DMS 273 treated with DMSO at 0.1 percent for 48 hours (cell line): ENCODE measurements around the gene MACROD1.

Experiments
- DNase-seq: peaks from one replicate; lab custom pipeline; 2025; lab: John Stamatoyannopoulos, UW

Gene MACROD1

DNA sequence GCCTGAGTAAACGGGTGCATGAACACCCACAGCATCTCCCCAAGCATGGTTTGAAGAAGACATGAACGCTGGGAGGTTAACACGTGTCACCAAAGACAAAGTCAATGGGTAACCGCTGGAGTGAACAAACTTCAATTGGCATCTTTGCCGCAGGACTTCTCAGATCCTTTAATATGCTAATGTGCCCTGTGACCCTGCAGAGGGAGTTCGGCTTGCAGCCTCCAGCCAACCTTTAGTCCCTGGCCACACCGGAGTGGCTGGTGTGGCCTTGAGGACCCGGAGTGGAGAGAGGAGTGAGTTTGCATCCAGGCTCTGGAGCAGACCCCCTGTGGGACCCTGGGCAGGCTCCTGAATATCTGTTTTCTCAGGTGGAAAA is 73.2 kb downstream of the MACROD1 start:
- no peak for DNase-seq

DNA sequence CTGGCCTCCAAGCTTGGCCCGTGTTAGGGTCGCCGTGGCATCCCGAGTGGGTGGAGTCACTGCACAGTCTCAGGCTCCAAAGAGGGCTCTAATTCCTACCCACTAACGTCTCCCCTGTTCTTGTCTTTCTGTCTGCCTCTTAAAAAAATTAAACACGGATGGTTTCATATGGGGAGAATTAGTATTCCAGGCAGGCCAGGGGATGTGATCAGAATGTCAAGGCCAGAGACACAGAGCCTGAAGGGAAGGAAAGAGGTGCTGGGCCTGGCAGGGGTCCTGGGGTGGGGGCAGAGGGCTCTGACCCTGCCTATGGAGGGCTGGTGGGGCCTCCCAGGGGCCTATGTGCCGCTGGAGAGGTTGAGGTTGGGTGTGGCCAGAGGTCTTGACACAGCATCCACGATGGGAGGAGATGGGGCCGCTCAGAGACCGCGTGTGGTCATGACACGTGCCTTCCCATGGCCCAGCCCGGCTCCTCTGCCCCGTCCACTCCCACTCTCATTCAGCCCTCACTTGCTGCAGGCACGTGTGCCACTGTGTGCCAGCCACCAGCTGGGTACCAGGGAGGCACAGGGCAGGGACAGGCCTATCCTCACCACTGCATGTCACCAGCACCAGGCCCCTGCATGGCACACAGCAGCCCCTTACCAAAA is 73.7 kb downstream of the MACROD1 start:
- DNase-seq: no peak

DNA sequence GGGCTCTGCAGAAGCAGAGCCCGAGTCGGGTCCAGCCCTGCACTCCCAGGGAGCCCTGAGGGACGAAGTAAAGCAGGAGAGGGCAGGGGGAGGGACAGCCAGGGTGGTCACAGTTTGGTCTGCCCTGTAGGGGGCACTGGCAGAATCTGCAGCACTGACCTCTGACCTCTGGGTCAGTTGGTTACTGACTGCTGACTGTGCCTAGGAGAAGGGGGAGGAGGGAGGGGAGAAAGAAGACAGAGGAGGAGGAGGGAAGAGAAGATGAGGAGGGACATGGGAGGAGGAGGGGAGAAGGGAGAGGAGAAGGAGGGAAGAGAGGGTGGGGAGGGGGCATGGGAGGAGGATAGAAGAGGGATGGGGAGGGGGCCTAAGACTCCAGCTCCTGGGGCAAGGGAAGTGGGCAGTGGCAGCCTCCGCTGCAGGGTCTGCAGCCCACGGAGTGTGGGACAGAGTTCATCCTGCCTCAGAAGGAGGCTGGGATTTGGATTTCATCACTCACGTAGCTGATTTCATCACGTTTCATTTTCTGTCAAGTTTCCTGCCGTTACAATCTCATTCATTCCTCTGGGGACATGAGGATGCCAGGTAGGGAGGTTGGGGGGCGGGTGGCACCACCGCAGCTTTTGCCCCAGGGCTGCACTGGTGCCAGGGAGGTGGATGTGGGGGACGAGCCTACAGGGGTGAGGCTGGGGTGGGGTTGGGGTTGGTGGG is 75.0 kb downstream of the MACROD1 start:
- DNase-seq: no peak

DNA sequence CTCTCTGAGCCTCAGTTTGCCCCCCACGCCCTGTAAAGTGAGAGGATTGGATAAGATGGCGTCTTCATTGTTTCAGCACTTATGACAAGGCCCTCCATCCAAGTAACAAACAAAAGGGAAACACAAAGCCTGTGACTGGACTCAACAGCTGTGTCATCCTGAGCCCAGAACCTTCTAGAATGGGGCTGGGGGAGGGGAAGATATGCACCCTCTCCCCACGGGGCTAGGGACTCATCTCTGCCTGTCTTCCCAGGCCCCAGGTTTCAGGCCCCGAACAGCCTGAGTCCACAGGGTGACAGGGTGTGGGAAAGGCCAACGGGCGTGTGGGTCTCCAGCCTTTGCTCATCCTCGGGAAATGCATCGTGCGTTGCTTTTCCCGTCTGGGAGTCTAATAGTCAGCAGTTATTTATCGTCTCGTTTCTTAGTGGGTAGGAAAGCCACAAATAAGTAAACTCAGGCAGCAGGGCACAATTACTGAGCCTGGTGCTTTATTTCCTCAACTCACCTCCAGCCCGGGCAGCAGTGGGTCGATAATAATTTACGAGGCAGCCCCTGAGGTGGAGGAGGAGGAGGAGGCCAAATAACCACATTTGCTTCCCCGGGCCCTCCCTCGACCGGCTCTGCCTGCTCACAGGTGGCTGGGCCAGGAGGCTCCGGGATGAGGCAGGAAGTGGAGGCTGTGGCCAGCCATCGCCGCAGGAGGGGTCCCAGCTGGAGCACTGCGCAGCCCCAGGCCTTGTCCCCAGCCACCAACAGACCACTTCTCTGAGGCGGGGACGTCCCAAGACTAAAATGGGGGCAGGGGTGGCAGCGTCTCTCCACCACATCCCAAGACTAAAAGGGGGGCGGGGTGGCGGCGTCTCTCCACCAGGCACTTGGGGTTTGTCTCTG is 75.8 kb downstream of the MACROD1 start:
- no peak for DNase-seq

DNA sequence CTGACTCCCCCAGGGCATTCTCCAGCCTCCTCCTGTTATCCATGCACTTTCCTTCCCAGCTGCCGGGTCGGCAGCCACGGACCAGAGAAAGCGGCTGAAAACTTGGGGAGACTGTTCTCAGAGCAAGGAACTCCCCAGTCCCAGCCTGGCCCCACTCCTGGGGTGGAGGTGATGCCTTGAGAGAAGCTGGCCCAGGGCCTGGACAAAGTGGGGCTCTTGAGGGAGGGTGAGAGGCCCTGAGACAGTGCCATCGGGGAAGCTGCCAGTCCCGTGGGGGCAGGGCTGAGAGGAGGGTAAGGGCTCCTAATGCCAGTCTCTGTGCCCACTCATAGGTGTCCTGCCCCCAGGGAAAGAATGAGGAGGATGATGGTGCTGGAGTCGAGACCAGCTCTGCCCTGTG is 76.4 kb downstream of the MACROD1 start:
- DNase-seq: no peak

DNA sequence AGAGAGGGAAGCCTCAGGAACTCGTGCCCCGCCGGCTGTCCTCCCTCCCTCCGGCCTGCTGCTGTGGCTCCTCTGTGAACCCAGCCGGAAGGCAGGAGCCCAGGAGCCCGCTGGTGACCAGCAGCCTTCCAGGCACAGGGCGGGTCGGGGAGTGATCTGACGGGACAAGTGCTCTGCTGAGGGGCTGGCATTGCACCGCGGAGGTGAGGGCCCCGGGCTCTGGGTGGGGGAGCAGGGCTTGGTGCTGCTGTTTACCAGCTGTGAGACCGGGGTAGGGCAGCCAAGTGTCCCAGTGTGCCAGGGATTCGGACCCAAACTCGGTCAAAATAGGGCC is 76.9 kb downstream of the MACROD1 start:
- DNase-seq: no peak

DNA sequence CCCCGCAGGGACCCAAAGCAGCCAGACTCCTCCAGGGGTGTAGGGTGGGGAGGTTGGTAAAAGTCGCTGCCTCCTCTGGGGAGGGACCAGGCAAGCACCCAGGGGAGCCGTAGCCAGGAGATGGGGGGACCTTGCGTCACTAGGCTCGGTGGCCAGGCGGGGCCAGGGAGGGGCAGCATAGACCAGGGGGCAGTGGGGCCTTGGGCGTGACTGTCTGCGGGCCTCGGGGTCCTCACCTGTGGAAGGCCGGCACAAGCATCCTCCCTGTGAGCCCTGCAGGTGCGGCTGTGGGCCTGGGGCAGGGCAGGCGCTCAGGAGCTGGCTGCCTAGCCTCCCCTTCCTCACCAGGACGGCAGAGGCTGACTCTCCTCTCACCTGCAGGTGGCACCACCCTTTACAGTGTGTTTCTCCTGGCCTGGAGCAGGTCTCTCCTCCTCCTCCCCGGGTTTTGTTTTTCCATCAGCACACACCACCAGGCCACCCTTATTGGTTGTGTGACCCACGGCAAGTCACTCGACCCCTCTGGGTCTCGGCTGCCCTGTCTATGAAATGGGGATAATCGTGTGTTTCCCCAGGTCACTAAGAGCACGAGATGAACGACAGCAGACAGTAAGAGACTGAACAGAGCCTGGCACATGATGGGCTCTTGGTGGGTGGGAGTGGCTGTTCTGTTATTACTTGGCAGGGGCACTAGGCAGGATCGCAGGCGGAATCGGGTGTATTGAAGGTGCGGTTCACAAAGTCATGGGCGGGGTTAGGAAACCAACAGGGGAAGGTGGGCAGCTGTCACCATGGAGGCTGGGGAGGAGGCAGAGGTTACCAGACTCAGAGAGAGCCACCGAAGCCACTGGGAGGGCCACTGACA is 77.5 kb downstream of the MACROD1 start:
- DNase-seq: no peak

DNA sequence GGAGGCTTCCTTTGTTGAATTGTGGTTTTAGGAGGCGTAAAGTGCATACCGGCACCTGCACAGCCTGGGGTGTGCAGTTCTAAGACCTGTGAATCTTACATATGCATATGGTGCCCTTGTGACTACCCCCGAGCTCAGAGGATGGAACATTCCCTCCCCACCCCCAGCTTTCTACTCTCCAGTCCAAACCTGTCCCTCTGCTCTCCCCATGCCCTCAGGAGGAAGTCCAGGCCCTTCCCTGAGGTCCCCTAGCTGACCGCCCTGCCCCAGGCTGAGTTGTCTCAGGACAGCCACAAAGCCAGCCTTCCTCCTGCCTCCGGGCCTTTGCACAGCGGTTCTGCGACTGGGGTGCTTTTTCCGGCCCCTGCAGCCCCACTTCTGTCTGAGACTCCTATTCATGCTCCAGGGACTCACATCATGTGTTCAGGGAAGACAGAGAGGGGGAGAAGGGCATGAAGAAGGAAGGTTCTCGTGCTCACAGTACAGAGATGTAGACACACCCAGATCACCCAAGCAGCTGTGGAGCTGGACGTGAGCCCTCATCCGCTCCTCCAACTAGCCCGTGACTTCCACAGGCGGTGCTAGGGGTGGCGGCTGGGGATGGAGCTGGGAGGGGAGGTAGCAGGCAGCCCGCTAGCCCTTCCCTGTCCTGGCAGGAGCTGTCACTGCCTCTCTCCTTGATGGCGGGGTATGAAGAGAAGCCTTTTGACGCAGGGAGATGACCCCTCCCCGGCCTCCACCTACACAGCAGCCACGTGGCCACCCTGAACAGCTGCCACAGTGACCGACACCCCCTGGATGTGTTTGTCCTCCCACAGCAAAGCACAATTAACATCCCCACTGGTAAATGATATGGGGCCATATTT is 79.4 kb downstream of the MACROD1 start:
- DNase-seq: no peak

DNA sequence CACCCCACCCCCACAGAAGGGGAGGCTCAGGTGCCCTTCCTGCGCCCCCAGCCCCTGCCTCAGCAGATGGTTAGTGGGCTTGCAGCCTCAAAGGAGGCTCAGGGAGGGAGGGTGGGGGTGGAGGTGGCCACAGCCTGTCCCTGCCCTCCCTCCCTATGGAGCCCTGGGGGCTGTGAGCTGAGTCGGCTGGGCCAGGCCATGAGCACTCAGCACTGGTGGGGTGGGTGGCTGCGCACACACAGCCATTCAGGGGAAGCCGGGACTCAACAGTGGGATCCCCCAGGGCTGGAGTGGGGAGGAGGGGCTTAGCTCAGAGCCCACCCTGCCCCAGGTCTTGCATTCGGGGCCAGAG is 80.0 kb downstream of the MACROD1 start:
- no peak for DNase-seq

DNA sequence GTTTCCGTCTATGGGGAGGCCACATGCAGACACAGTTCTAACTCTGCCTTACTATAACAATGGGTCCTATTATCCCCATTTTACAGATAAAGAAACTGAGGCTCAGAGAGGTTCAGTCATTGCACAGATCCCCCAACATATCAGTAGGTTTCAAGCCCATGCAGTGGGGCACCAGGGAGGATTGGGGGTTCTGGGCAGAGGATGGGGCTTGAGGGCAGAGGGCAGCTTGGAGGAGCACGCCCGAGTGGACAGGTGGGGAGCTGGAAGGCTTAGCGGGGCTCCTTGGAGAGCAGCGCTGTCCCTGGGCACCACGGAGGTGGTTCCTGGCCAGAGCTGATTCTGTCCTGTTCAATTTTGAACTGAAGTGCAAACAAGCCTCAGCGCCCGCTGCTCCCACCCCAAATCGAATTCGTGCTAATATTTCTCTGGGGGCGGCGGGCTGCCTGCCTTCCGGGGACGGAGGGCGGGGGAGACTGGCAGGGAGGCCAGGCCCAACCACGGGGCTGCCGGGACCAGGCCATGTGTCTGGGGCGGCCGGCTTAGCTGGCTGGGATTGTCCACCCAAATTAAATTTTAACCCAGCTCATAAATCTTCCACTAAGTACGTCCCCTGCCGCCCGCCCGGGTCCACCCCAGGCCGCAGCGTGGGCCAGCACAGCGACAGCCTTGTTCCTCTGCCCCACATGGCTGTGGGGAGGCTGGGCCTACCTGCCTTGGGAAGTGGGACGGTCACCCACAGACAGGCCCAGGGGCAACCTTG is 80.8 kb downstream of the MACROD1 start:
- DNase-seq: no peak

DNA sequence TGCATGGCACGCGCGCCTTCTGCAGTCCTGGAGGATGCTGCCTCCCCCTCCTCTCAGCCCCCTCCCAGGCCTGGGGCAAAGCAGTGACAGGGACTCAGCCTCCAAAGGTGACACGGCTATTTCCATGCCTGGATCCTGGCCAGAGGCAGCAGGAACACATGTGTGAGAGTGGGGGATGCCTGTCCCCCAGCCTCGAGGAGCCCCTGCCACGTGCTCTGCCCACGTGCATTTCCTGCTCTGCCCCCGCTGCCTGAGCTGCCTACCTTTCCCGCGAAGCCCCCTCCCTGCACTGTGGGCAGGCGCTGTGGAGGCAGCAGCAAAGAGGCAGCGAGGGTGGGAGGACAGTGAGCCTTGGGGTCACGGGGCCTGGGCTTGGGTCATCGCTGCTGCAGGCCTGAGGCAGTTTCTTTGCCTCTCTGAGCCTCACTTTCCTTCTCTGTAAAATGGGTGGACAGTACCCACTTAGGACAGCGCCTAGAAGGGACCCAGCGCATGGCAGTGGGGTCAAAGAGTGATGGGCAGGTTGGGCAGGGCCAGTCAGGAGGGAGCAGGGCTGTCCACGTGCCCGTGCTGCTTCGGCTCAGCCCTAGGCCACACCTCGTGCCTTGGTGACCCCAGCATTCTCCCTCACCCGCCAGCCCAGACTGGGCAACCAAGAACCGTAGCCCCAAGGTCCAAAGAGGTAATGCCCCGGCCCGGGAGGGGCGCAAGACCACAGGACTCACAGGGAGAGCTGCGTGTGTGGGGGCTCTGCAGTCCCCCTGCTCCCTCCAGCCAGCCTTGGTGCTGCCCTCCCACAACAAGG is 81.6 kb downstream of the MACROD1 start:
- no peak for DNase-seq

DNA sequence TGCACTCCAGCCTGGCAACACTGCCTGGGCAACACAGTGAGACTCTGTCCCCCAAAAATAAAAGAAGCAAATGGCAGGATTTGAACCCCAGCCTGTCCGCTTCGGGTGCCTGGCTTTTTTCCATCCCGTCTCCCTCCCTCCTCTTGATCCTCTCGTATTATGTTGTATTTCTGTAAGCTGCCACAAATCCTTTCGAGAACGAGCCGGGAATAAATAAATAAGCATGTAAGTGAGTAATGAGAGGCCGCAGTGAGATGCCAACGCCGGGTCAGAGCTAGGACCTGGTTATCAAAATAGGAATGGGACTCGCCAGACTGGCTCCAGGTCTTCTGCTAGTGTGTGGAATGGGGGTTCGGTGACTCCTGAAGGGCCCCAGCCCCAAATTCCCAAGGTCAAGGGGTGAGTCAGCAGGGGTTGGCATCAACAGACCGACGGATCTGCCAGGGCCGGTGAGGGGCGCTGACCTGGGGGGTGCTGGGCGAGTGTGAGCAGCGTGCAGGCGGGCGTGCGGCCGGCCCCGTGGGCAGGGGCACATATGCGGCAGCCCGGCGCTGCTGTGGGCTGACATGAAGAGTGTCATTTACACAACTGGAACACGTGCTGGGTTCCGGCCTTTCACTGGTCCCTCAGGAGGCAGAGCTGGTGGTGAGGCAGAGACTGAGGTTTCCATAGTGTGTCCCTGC is 82.4 kb downstream of the MACROD1 start:
- no peak for DNase-seq

DNA sequence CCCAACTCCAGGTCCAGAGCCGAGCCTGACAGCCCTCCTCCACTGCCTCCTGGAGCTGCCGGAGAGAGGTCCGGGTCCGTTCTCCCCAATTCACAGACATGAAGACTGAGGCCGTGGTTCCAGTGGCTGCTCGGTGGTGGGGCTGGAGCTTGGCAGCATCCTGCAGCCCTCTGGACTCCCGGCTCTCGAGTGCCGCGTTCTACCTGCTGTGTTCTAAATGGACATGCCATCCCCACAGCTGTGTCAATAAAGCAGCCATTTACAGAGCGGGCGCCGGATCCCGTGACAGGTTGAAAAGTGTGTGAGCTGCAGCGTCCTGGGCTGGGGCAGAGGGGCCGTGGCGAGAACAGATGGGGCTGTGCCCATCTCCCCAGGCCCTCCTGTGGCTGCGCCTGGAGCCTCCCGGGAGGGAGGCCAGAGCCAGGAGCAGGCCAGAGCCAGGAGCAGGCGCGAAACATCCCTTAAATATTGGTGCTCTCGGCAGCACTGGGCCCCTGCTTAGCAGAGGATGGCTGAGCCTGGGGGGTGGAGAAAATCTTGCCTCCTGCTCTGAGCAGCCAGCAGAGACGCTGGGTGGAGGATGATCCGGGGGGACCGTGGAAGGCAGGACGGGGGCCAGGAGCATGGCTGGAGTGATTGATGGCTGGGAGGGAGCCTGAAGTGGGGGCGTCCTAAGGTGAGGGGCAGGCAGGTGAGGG is 84.0 kb downstream of the MACROD1 start:
- DNase-seq: no peak

DNA sequence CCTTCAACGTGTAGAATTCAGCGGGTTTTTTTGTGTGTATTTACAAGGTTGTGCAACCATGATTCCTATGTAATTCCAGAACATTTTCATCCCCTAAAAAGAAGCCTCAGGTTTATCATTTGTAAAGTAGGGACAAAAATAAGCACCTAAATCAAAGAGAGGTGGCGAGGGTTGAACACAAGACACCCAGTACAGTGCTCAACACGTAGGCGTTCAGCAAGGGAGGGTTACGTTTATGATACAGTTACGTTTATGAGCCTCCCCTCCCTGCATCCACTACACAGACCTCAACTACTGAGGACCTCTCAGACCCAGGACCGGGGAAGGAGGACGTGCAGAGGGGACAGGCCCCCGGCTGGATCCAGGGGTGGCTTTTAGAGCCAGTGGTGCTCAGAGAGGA is 85.5 kb downstream of the MACROD1 start:
- no peak for DNase-seq

DNA sequence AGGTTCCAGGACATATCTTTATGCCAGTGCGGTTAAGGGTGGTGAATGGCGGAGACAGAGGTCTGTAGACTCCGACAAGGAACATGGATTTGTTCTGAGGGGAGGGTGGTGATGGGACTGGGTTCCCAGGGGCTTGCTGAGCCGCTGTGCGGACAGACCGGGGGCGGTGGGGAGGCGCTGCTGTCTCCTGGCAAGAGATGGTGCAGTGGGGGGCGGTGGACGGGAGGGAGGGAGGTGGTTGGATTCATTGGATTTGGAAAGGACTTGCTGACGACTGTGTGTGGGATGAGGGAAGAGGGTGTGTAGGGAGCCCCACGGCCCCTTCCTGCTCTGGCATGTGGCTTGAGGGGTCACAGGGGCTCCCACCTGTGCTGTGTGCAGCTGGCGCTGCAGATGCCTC is 87.0 kb downstream of the MACROD1 start:
- DNase-seq: no peak

DNA sequence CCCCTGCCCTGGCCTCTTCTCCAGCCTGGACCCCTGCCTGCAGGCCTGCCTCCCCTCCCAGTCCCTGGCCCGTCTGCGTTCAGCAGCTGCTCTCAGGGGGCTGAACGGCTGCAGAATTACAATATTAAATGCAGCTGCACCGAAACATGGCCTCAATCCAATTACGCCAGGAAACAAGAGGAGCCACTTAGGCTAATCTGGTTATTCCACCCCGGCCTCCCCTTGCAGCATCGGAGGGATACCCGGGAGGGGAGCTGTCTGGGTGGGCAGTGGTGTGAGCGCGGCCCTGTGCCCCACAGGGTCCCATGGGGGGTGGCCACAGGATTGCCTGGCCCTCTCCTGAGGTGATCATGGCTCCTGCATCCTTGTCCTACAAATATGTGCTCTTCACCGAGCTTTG is 87.6 kb downstream of the MACROD1 start:
- no peak for DNase-seq

DNA sequence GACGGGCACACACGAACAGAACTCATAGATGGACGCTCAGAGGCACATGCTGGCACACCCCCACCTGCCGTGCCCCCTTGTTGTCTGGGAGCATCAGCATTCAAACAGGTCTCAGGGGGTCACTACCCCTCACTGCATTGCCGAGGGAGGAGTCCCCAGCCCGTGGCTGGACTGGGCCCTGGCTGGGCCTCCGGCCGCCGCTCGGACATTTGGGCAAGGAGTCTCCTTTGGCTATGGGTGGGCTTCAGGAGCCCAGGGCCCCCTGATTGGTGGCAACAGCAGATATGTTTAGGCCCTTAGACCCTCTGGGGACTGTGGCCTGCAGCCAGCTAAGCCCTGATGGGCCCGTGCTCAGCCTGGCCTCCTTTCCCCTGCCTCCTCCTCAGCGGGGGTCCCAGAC is 88.3 kb downstream of the MACROD1 start:
- no peak for DNase-seq

DNA sequence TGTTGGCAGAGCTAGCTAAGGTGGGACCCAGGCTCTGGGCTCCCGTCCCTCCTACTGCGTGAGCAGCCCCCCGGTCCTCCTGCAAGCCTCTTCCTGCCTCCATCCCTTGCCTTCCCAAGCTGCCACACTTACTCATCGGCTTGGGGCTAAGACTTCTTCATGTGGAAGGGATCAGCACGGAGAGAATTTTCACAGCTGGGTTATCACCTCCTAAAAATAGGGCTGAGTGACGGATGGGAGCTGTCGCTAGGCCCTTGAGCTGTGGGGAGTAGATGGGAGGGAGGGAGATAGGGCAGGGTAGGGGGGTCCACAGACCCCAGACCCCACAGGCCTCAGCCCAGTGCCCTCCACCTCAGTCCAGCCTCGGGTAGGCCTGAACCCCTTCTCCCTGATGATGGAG is 89.2 kb downstream of the MACROD1 start:
- DNase-seq: no peak

DNA sequence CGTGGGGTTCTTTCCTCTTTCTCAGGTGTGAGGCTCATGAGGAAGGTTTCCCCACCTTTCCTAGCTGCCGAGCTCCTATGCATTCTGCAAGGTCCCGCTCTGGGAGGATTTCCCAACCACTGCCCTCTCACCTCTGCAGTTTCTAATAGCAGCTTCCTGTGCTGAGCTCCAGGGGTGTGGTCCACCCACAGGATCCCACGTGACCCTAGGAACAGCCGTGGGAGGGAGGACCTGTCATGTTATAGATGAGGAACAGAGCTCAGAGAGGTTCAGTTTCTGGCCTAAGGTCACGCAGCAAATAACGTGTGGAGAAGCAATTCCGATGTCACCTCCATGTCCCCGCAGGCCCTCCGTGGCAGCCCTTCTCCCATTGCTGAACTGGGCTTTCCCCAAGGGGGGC is 91.7 kb downstream of the MACROD1 start:
- DNase-seq: no peak
